HCT116 (cell line): ENCODE data around the gene PHOX2A. TPM values are rescaled to one million over a fixed set of nuclear protein-coding genes. Genes with fewer than 3 reads are reported as not detected.
"Not testable (repeated sequence)": the region's sequence is repeated elsewhere in the genome, so short reads cannot be mapped to it uniquely, and the experiment has no call there.

Source experiments
- ATAC-seq: fragments of 200-7000 bp; cut with Tn5 transposase; 2 replicates; pipeline ENCODE4 v1.9.1; 2020; ENCODE audit warnings: mild to moderate bottlenecking, moderate library complexity
- BruUV-seq: library from RNA; stranded (reverse); fragments of 400-500 nt; replicated peaks from 2 replicates; lab custom pipeline; 2021; lab: Mats Ljungman, UMichigan
- CTCF ChIA-PET: fragments of 300-600 bp; sonication (Branson Sonifier 250); formaldehyde crosslinking; loops from one replicate; lab custom pipeline; 2021; ENCODE audit warnings: antibody characterized with exemption; lab: Charles Lee
- POLR2A ChIA-PET: fragments of 300-600, 350-600 bp; sonication (Branson Sonifier 250); formaldehyde crosslinking; loops from one replicate; lab custom pipeline; 2021; ENCODE audit warnings: antibody characterized with exemption; lab: Charles Lee
- RAD21 ChIA-PET, 2 experiments: fragments of 300-600 bp; sonication (Branson Sonifier 250); formaldehyde crosslinking; loops; one replicate each; lab custom pipeline; 2023; ENCODE audit warnings: low total read pairs in 2 of 2; ENCODE audit not compliant: uncharacterized antibody in 2 of 2, unreplicated experiment in 2 of 2, low non-redundant PET in 1 of 2; lab: Charles Lee
- DNase-seq: peaks from one replicate; pipeline ENCODE4 v3.0.0-alpha.2; 2010; ENCODE audit warnings: low read depth, low spot score
- H2AFZ ChIP-seq: fragments of 200-600 bp; shearing (Covaris generic), sonication (generic); 2 replicates; pipeline ENCODE4 v1.6.1; 2017; ENCODE audit warnings: low read depth, mixed run types, mixed read lengths, antibody characterized with exemption, low read length; ENCODE audit not compliant: poor library complexity, severe bottlenecking
- H3K27ac ChIP-seq: 2 replicates; pipeline ENCODE4 v1.5.1; 2012; ENCODE audit warnings: low read depth, low read length
- H3K27me3 ChIP-seq: fragments of 200-600 bp; sonication (generic); 2 replicates; pipeline ENCODE4 v1.6.1; 2016; ENCODE audit warnings: mixed run types, low read length, mixed read lengths; ENCODE audit not compliant: insufficient read depth
- H3K36me3 ChIP-seq, 2 experiments: fragments of 200-500 bp in 1 of 2; fragments of 200-600 bp in 1 of 2; sonication (Bioruptor generic) in 1 of 2; sonication (generic) in 1 of 2; 2 replicates each; pipeline versions ENCODE4 v1.5.1 to v1.6.1; 2014 to 2016; ENCODE audit warnings: low read length in 2 of 2, inconsistent platforms in 1 of 2, mixed read lengths in 1 of 2, mixed run types in 1 of 2; ENCODE audit not compliant: insufficient read depth in 2 of 2, control insufficient read depth in 1 of 2
- H3K4me1 ChIP-seq, 2 experiments: fragments of 200-600 bp in 1 of 2; sonication (generic) in 1 of 2; 2 replicates each; pipeline versions ENCODE4 v1.5.1 to v1.6.1; 2012 to 2017; ENCODE audit warnings: low read length in 2 of 2, inconsistent platforms in 1 of 2, mild to moderate bottlenecking in 1 of 2, mixed read lengths in 1 of 2, mixed run types in 1 of 2, moderate library complexity in 1 of 2; ENCODE audit not compliant: insufficient read depth in 2 of 2, control insufficient read depth in 1 of 2
- H3K4me2 ChIP-seq: fragments of 200-600 bp; sonication (generic); 2 replicates; pipeline ENCODE4 v1.6.1; 2017; ENCODE audit warnings: mixed run types, low read length, mixed read lengths
- H3K4me3 ChIP-seq, 2 experiments: fragments of 200-600 bp in 1 of 2; sonication (generic) in 1 of 2; replicated peaks in 1 of 2; 2 replicates each; pipeline ENCODE4 v1.5.1; 2011 to 2016; ENCODE audit warnings: low read length in 2 of 2, control low read depth in 1 of 2, low read depth in 1 of 2, mild to moderate bottlenecking in 1 of 2, mixed read lengths in 1 of 2, mixed run types in 1 of 2
- H3K79me2 ChIP-seq: fragments of 200-600 bp; sonication (generic); 2 replicates; pipeline ENCODE4 v1.6.1; 2017; ENCODE audit warnings: mild to moderate bottlenecking, mixed run types, low read length, moderate library complexity, mixed read lengths; ENCODE audit not compliant: insufficient read depth
- H3K9ac ChIP-seq: fragments of 200-600 bp; sonication (generic); 2 replicates; pipeline ENCODE4 v1.6.1; 2016; ENCODE audit warnings: low read length, mixed read lengths
- H3K9me2 ChIP-seq: fragments of 200-600 bp; sonication (generic), shearing (Covaris generic); 2 replicates; pipeline ENCODE4 v1.6.1; 2017; ENCODE audit warnings: mixed run types, mild to moderate bottlenecking, moderate library complexity; ENCODE audit not compliant: insufficient read depth
- H3K9me3 ChIP-seq, 2 experiments: fragments of 200-500 bp in 1 of 2; fragments of 200-600 bp in 1 of 2; sonication (Bioruptor generic) in 1 of 2; sonication (generic) in 1 of 2; 2 replicates each; pipeline ENCODE4 v1.6.1; 2014 to 2017; ENCODE audit warnings: low read length in 2 of 2, mixed read lengths in 2 of 2, inconsistent platforms in 1 of 2, low read depth in 1 of 2, mild to moderate bottlenecking in 1 of 2, mixed run types in 1 of 2, moderate library complexity in 1 of 2; ENCODE audit not compliant: control insufficient read depth in 1 of 2, insufficient read depth in 1 of 2
- H4K20me1 ChIP-seq: fragments of 200-600 bp; sonication (generic), shearing (Covaris generic); 2 replicates; pipeline ENCODE4 v1.6.1; 2017; ENCODE audit warnings: mixed run types, mild to moderate bottlenecking, moderate library complexity; ENCODE audit not compliant: insufficient read depth
- CTCF ChIP-seq, 3 experiments: fragments of 200-600 bp in 1 of 3; sonication (generic) in 1 of 3; IDR thresholded peaks in 2 of 3; conservative IDR thresholded peaks in 1 of 3; 2 replicates each; pipeline ENCODE4 v1.5.1; 2012 to 2017; ENCODE audit warnings: low read depth in 2 of 3, low read length in 2 of 3, antibody characterized with exemption in 1 of 3, borderline replicate concordance in 1 of 3, control low read depth in 1 of 3, mild to moderate bottlenecking in 1 of 3, mixed read lengths in 1 of 3, mixed run types in 1 of 3, moderate library complexity in 1 of 3; ENCODE audit not compliant: insufficient read depth in 1 of 3
- EGR1 ChIP-seq: IDR thresholded peaks from 2 replicates; pipeline ENCODE4 v1.6.1; 2012; ENCODE audit warnings: low read depth
- FOSL1 ChIP-seq: IDR thresholded peaks from 2 replicates; pipeline ENCODE4 v1.6.1; 2012; ENCODE audit warnings: low read depth
- JUND ChIP-seq: IDR thresholded peaks from 2 replicates; pipeline ENCODE4 v1.6.1; 2012
- MAX ChIP-seq: IDR thresholded peaks from 2 replicates; pipeline ENCODE4 v1.6.1; 2012
- POLR2A ChIP-seq: IDR thresholded peaks from 2 replicates; pipeline ENCODE4 v1.7.0; 2011; ENCODE audit warnings: borderline replicate concordance; ENCODE audit not compliant: insufficient read depth, insufficient read length; ENCODE audit errors: extremely low read depth
- POLR2AphosphoS5 ChIP-seq: IDR thresholded peaks from 2 replicates; pipeline ENCODE4 v1.6.1; 2011; ENCODE audit warnings: mild to moderate bottlenecking, low read depth, low read length, moderate library complexity
- RAD21 ChIP-seq: IDR thresholded peaks from 2 replicates; pipeline ENCODE4 v1.6.1; 2012; ENCODE audit warnings: low read depth, mild to moderate bottlenecking
- REST ChIP-seq: IDR thresholded peaks from 2 replicates; pipeline ENCODE4 v1.6.1; 2012; ENCODE audit warnings: low read depth
- SP1 ChIP-seq: IDR thresholded peaks from 2 replicates; pipeline ENCODE4 v1.6.1; 2012; ENCODE audit warnings: low read depth
- TCF7L2 ChIP-seq: IDR thresholded peaks from 2 replicates; pipeline ENCODE4 v1.7.0; 2011; ENCODE audit warnings: borderline replicate concordance, inconsistent platforms; ENCODE audit not compliant: insufficient read depth, insufficient read length; ENCODE audit errors: extremely low read depth
- YY1 ChIP-seq: IDR thresholded peaks from 2 replicates; pipeline ENCODE4 v1.6.1; 2011; ENCODE audit warnings: low read length, low read depth, moderate library complexity, mild to moderate bottlenecking; ENCODE audit not compliant: insufficient replicate concordance; ENCODE audit errors: extremely low read depth
- ZBTB33 ChIP-seq: IDR thresholded peaks from 2 replicates; pipeline ENCODE4 v1.6.1; 2011; ENCODE audit warnings: mild to moderate bottlenecking, low read length, moderate library complexity; ENCODE audit not compliant: insufficient replicate concordance; ENCODE audit errors: extremely low read depth
- ZFX ChIP-seq: fragments of 450-650 bp; IDR thresholded peaks from 2 replicates; pipeline ENCODE4 v1.6.1; 2017
- intact Hi-C: fragments of 100-400 bp; cut with micrococcal nuclease; formaldehyde crosslinking; loops from 2 replicates; pipeline ENCODE4 v1.10.0; 2022
- total RNA-seq: library from RNA; stranded (reverse); gene quantifications from one replicate; pipeline ENCODE4 v1.2.1, GENCODE V29; 2021; ENCODE audit not compliant: unreplicated experiment

The PHOX2A gene
- total RNA-seq, 1 experiment from 2014 or later, result not detected

GRCh38 chr11:72202571-72202970 is 41.4 kb downstream of the PHOX2A start:
- Histone ChIP-seq H3K4me3 (no peak overlapping the region), H4K20me1 (no peaks in the 10 kb centered on the region), H3K4me1 (no peaks in the 10 kb centered on the region), H3K27me3 (no peaks in the 10 kb centered on the region), H3K9me3 (no peaks in the 10 kb centered on the region), H3K79me2 (no peaks in the 10 kb centered on the region), H3K4me2 (no peak overlapping the region), H3K36me3 (no peaks in the 10 kb centered on the region), H3K9ac (no peak overlapping the region), H3K27ac (no peak overlapping the region), H2AFZ (no peak overlapping the region), H3K9me2 (no peaks in the 10 kb centered on the region)
- no peak for DNase-seq
- intact Hi-C loops, result no loop called here
- CTCF ChIA-PET, result no interaction called here
- RAD21 ChIA-PET, result no interaction called here
- no TSS peak for BruUV-seq
- TF ChIP-seq ZFX, result no peak
- no peak for TF ChIP-seq ZBTB33
- no peak for TF ChIP-seq FOSL1
- no peak for TF ChIP-seq CTCF (IDR thresholded peaks at IDR 0.05 in 2 of 3, conservative IDR thresholded peaks at IDR 0.05 in 1 of 3; ENCODE audit: borderline replicate concordance in 1 of 3, insufficient read depth in 1 of 3, low read depth in 2 of 3, low read length in 2 of 3)
- TF ChIP-seq EGR1, result no peak
- TF ChIP-seq RAD21, result no peak
- no peak for TF ChIP-seq YY1
- TF ChIP-seq JUND, result no peak
- no peak for TF ChIP-seq POLR2AphosphoS5
- TF ChIP-seq TCF7L2, result no peak
- no peak for TF ChIP-seq SP1
- no peak for TF ChIP-seq REST
- TF ChIP-seq POLR2A, result no peak
- TF ChIP-seq MAX, result no peak
- POLR2A ChIA-PET, result interaction anchor here (0.5 kb wide), 1 partner anchor 257 kb away, joined by 3 read pairs; no protein-coding TSS in a partner anchor
- no peak for ATAC-seq

GRCh38 chr11:72201445-72201844 is 42.5 kb downstream of the PHOX2A start:
- H3K36me3 ChIP-seq, RAD21 ChIA-PET, H3K9ac ChIP-seq, H2AFZ ChIP-seq, H3K4me2 ChIP-seq, intact Hi-C loops, H4K20me1 ChIP-seq, H3K9me2 ChIP-seq, H3K4me3 ChIP-seq, BruUV-seq, H3K9me3 ChIP-seq, H3K79me2 ChIP-seq, H3K27me3 ChIP-seq, POLR2A ChIA-PET, DNase-seq, H3K4me1 ChIP-seq, ATAC-seq, H3K27ac ChIP-seq, CTCF ChIA-PET: not testable (repeated sequence)
